GM20431 (cell line): ENCODE results near the gene PTPRC.
"Not testable (repeated sequence)": the region's sequence is repeated elsewhere in the genome, so short reads cannot be mapped to it uniquely, and the experiment has no call there.

Experiments
- in situ Hi-C: fragments of 300-500 bp; cut with MseI, MboI; formaldehyde crosslinking; loops from one replicate; pipeline ENCODE4 v1.15.0; 2020; ENCODE audit warnings: low sequenced_read_pairs; ENCODE audit not compliant: unreplicated experiment

Gene PTPRC

GRCh38 chr1:198638894-198639635 is at the start of gene PTPRC:
PTPRC (plus strand) TSS chr1:198639040; CDS start chr1:198639269, 229 bp downstream.
- in situ Hi-C loops = no loop called here

- in situ Hi-C loops = no loop called here
Measured at GRCh38 chr1:198590454-198590853, 48.4 kb upstream of the PTPRC start.

- in situ Hi-C loops = no loop called here
Measured at GRCh38 chr1:198595765-198596164, 43.1 kb upstream of the PTPRC start.

- in situ Hi-C loops = no loop called here
Measured at GRCh38 chr1:198597690-198598430, 41.0 kb upstream of the PTPRC start.

GRCh38 chr1:198598796-198599321 is 40.0 kb upstream of the PTPRC start:
- in situ Hi-C loops = no loop called here

GRCh38 chr1:198599749-198600148 is 39.1 kb upstream of the PTPRC start:
- in situ Hi-C loops = no loop called here

GRCh38 chr1:198600906-198601305 is 37.9 kb upstream of the PTPRC start:
- in situ Hi-C loops = no loop called here

GRCh38 chr1:198601310-198601709 is 37.5 kb upstream of the PTPRC start:
- in situ Hi-C loops = not testable (repeated sequence)

GRCh38 chr1:198601936-198602889 is 36.6 kb upstream of the PTPRC start:
- in situ Hi-C loops = no loop called here

GRCh38 chr1:198604975-198605374 is 33.9 kb upstream of the PTPRC start:
- in situ Hi-C loops = no loop called here

- in situ Hi-C loops = no loop called here
Measured at GRCh38 chr1:198605406-198605805, 33.4 kb upstream of the PTPRC start.

GRCh38 chr1:198606020-198606438 is 32.8 kb upstream of the PTPRC start:
- in situ Hi-C loops = no loop called here

GRCh38 chr1:198607714-198608113 is 31.1 kb upstream of the PTPRC start:
- in situ Hi-C loops = no loop called here

- in situ Hi-C loops = no loop called here
Measured at GRCh38 chr1:198610362-198610761, 28.5 kb upstream of the PTPRC start.

- in situ Hi-C loops = no loop called here
Measured at GRCh38 chr1:198611219-198611618, 27.6 kb upstream of the PTPRC start.

- in situ Hi-C loops = no loop called here
Measured at GRCh38 chr1:198612471-198613260, 26.2 kb upstream of the PTPRC start.

- in situ Hi-C loops = no loop called here
Measured at GRCh38 chr1:198617406-198617805, 21.4 kb upstream of the PTPRC start.

- in situ Hi-C loops = no loop called here
Measured at GRCh38 chr1:198619375-198620140, 19.3 kb upstream of the PTPRC start.

GRCh38 chr1:198620218-198620617 is 18.6 kb upstream of the PTPRC start:
- in situ Hi-C loops = no loop called here
